DND-41 (cell line): ENCODE results near the gene MAP3K6.

Source experiments
- ATAC-seq: fragments of 200-7000 bp; cut with Tn5 transposase; 3 replicates; pipeline ENCODE4 v1.9.1; 2021; ENCODE audit warnings: low read depth; ENCODE audit not compliant: insufficient read depth
- DNase-seq: peaks from one replicate; pipeline ENCODE4 v3.0.0-alpha.2; 2020
- H2AFZ ChIP-seq: 2 replicates; pipeline ENCODE4 v1.6.0; 2012; ENCODE audit warnings: low read depth, low read length
- H3K27ac ChIP-seq: 2 replicates; pipeline ENCODE4 v1.5.1; 2012; ENCODE audit warnings: low read length, inconsistent platforms
- H3K27me3 ChIP-seq: fragments of 200-600 bp; sonication (generic); 2 replicates; pipeline ENCODE4 v1.6.0; 2012; ENCODE audit warnings: low read length, mild to moderate bottlenecking, inconsistent platforms; ENCODE audit not compliant: insufficient read depth, poor library complexity
- H3K36me3 ChIP-seq: 2 replicates; pipeline ENCODE4 v1.5.1; 2012; ENCODE audit warnings: low read length, inconsistent platforms; ENCODE audit not compliant: insufficient read depth
- H3K4me1 ChIP-seq: 2 replicates; pipeline ENCODE4 v1.5.1; 2012; ENCODE audit warnings: mild to moderate bottlenecking, low read length; ENCODE audit not compliant: insufficient read depth
- H3K4me2 ChIP-seq: 2 replicates; pipeline ENCODE4 v1.6.0; 2012; ENCODE audit warnings: mild to moderate bottlenecking, moderate library complexity, low read length, inconsistent platforms; ENCODE audit not compliant: insufficient read depth
- H3K4me3 ChIP-seq, 2 experiments: fragments of 200-600 bp in 1 of 2; shearing (Covaris generic) in 1 of 2; 2 replicates each; pipeline ENCODE4 v1.5.1; 2012 to 2016; ENCODE audit warnings: inconsistent platforms in 2 of 2, low read length in 2 of 2, mild to moderate bottlenecking in 2 of 2, low read depth in 1 of 2, moderate library complexity in 1 of 2
- H3K79me2 ChIP-seq: 2 replicates; pipeline ENCODE4 v1.6.0; 2012; ENCODE audit warnings: low read length, inconsistent platforms; ENCODE audit not compliant: insufficient read depth
- H3K9ac ChIP-seq: 2 replicates; pipeline ENCODE4 v1.6.0; 2012; ENCODE audit warnings: low read depth, mild to moderate bottlenecking, inconsistent platforms, low read length, moderate library complexity
- H3K9me3 ChIP-seq: 2 replicates; pipeline ENCODE4 v1.5.1; 2012; ENCODE audit warnings: low read length, moderate library complexity, mild to moderate bottlenecking, inconsistent platforms; ENCODE audit not compliant: insufficient read depth, severe bottlenecking
- H4K20me1 ChIP-seq: 2 replicates; pipeline ENCODE4 v1.6.0; 2012; ENCODE audit warnings: low read length; ENCODE audit not compliant: insufficient read depth
- CTCF ChIP-seq: IDR thresholded peaks from 2 replicates; pipeline ENCODE4 v1.5.1; 2012; ENCODE audit warnings: borderline replicate concordance, low read length, moderate library complexity, mild to moderate bottlenecking; ENCODE audit not compliant: poor library complexity, severe bottlenecking; ENCODE audit errors: extremely low read depth
- EZH2 ChIP-seq: IDR thresholded peaks from 3 replicates; pipeline ENCODE4 v1.6.1; 2012; ENCODE audit warnings: borderline replicate concordance, low read depth, mild to moderate bottlenecking, moderate library complexity, low read length, inconsistent platforms; ENCODE audit not compliant: severe bottlenecking

Gene MAP3K6

DNA sequence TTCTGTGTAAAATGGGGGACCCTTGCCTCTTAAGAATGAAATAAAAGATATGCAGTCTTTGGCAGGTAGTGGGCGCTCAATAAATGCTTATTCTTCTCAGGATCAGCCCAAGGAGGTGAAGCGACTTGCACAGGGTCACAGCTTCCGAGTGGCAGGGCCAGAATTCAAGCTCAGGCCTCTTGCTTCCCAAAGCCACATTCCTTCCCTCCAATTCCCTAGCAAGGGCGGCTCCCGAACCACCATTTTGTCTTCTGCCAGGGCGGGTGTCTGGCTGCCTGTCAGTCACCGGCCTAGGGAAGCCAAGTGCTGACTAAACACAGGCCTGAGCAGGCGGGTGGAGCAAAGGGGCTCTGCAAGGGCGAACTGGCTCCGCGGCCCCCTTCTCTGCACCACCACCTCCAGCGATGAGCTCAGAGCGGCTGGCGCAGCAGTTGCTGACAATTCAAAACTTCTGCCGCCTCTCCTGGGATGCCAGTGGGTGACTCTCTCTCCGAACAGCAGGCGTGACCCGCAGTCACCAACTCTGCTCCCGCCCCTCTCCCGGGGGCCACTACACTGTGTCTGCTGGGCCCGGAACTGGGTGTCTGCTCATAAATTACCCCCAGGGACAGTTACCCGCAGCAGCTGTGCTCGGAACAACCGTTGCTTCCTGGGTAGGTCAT, 36.4 kb upstream of the MAP3K6 start:
- Histone ChIP-seq H2AFZ (no peak overlapping the region), H3K9ac (no peak overlapping the region), H3K4me3 (no peak overlapping the region), H3K79me2 (no peaks in the 10 kb centered on the region), H3K36me3 (peaks cover 25% of the 10 kb centered on the region), H4K20me1 (no peaks in the 10 kb centered on the region), H3K27ac (no peak overlapping the region), H3K27me3 (no peaks in the 10 kb centered on the region), H3K4me1 (no peaks in the 10 kb centered on the region), H3K4me2 (no peak overlapping the region), H3K9me3 (no peaks in the 10 kb centered on the region)
- no peak for ATAC-seq
- DNase-seq = no peak
- TF ChIP-seq CTCF = peak; percentile 33
- no peak for TF ChIP-seq EZH2

- Histone ChIP-seq H3K79me2 (no peaks in the 10 kb centered on the region), H3K27ac (no peak overlapping the region), H2AFZ (no peak overlapping the region), H4K20me1 (no peaks in the 10 kb centered on the region), H3K36me3 (peaks cover 16% of the 10 kb centered on the region), H3K9ac (no peak overlapping the region), H3K4me2 (no peak overlapping the region), H3K9me3 (no peaks in the 10 kb centered on the region), H3K4me1 (no peaks in the 10 kb centered on the region), H3K4me3 (no peak overlapping the region), H3K27me3 (no peaks in the 10 kb centered on the region)
- DNase-seq = no peak
- ATAC-seq = no peak
- TF ChIP-seq EZH2 (no peak), CTCF (peak; percentile 40)
Measured at GRCh38 chr1:27402349-27402754, 35.6 kb upstream of the MAP3K6 start.

DNA sequence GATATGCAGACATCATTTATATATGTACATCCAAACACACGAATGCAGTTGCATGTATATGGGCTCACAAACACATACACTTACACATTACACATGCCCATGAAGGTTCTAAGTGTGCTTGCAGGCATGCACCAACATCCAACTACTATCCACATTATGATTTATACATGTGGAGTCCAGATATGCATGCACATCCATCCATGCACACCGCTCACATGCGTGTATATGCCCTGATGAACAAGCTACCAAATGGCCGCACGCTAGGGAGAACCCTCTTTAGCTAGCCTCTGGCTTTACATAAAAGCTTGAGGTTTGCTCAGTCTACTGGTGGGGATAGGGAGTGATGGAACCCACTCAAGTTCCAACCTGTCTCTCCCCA, 34.2 kb upstream of the MAP3K6 start:
- no peak overlapping the region for H3K9ac ChIP-seq
- peaks cover 4% of the 10 kb centered on the region; the same call in 1 of the 2 replicates for H3K36me3 ChIP-seq
- no peaks in the 10 kb centered on the region for H3K79me2 ChIP-seq
- no peaks in the 10 kb centered on the region for H3K9me3 ChIP-seq
- no peaks in the 10 kb centered on the region for H3K27me3 ChIP-seq
- ATAC-seq = no peak
- H2AFZ ChIP-seq = no peak overlapping the region
- H3K4me2 ChIP-seq = no peak overlapping the region
- no peaks in the 10 kb centered on the region for H4K20me1 ChIP-seq
- no peaks in the 10 kb centered on the region for H3K4me1 ChIP-seq
- no peak for DNase-seq
- no peak overlapping the region for H3K4me3 ChIP-seq
- H3K27ac ChIP-seq = no peak overlapping the region
- TF ChIP-seq EZH2 (no peak), CTCF (no peak)
